Measurements from ENCODE around the gene ALK.

Gene ALK

GRCh38 chr2:29920130-29920577, 1.2 kb downstream of the ALK start:
- DNase-seq = peak in 1 of 2 donors; percentile 30
- peak overlapping the region; percentile 32 to 44 for H3K4me3 ChIP-seq
- H3K27me3 ChIP-seq = peaks cover 0 to 84% of the 10 kb centered on the region in 2 donors
- intact Hi-C loops (cut with DNase I; ENCODE audit: low total_unique reads) = no loop called here
- peaks cover 0 to 27% (median 19%) of the 10 kb centered on the region in 4 donors for H3K4me1 ChIP-seq
- no peaks in the 10 kb centered on the region for H3K36me3 ChIP-seq
- no peak overlapping the region for H3K27ac ChIP-seq
- H3K9me3 ChIP-seq = no peaks in the 10 kb centered on the region
- TF ChIP-seq CTCF (IDR thresholded peaks at IDR 0.05) = no peak

- Histone ChIP-seq H3K9me3 (no peaks in the 10 kb centered on the region), H3K27me3 (peaks cover 0 to 78% of the 10 kb centered on the region in 2 donors)
- no peak for DNase-seq
Observed at GRCh38 chr2:29918941-29919340, 2.4 kb downstream of the ALK start.

GRCh38 chr2:29917781-29918180, 3.6 kb downstream of the ALK start:
- intact Hi-C loops (cut with DNase I; ENCODE audit: low total_unique reads) = no loop called here
- Histone ChIP-seq H3K36me3 (no peaks in the 10 kb centered on the region), H3K9me3 (no peaks in the 10 kb centered on the region), H3K4me1 (peaks cover 0 to 27% (median 19%) of the 10 kb centered on the region in 4 donors), H3K27me3 (peaks cover 0 to 67% of the 10 kb centered on the region in 2 donors), H3K27ac (no peak overlapping the region), H3K4me3 (no peak overlapping the region)
- no peak for TF ChIP-seq CTCF (IDR thresholded peaks at IDR 0.05)
- no peak for DNase-seq

More at GRCh38 chr2:29918941-29919340, 2.4 kb downstream of the ALK start:
- intact Hi-C loops (cut with DNase I; ENCODE audit: low total_unique reads) = no loop called here
- peaks cover 0 to 27% (median 19%) of the 10 kb centered on the region in 4 donors for H3K4me1 ChIP-seq
- no peak overlapping the region for H3K4me3 ChIP-seq
- no peak overlapping the region for H3K27ac ChIP-seq
- no peak for TF ChIP-seq CTCF (IDR thresholded peaks at IDR 0.05)
- no peaks in the 10 kb centered on the region for H3K36me3 ChIP-seq

GRCh38 chr2:29916571-29916970, 4.8 kb downstream of the ALK start:
- Histone ChIP-seq H3K36me3 (no peaks in the 10 kb centered on the region), H3K9me3 (no peaks in the 10 kb centered on the region), H3K4me1 (peaks cover 0 to 20% (median 16%) of the 10 kb centered on the region in 4 donors), H3K4me3 (no peak overlapping the region), H3K27me3 (peaks cover 0 to 54% of the 10 kb centered on the region in 2 donors), H3K27ac (no peak overlapping the region)
- intact Hi-C loops (cut with DNase I; ENCODE audit: low total_unique reads) = no loop called here
- no peak for TF ChIP-seq CTCF (IDR thresholded peaks at IDR 0.05)
- no peak for DNase-seq

GRCh38 chr2:29910960-29911359, 10.4 kb downstream of the ALK start:
- Histone ChIP-seq H3K4me3 (no peak overlapping the region), H3K27ac (no peak overlapping the region), H3K9me3 (no peaks in the 10 kb centered on the region), H3K36me3 (no peaks in the 10 kb centered on the region), H3K27me3 (peaks cover 0 to 3% of the 10 kb centered on the region in 2 donors), H3K4me1 (no peaks in the 10 kb centered on the region)
- TF ChIP-seq CTCF (IDR thresholded peaks at IDR 0.05) = no peak
- intact Hi-C loops (cut with DNase I; ENCODE audit: low total_unique reads) = no loop called here
- DNase-seq = no peak

GRCh38 chr2:29910465-29910864, 10.9 kb downstream of the ALK start:
- TF ChIP-seq CTCF (IDR thresholded peaks at IDR 0.05) = no peak
- no peaks in the 10 kb centered on the region for H3K4me1 ChIP-seq
- H3K27ac ChIP-seq = no peak overlapping the region
- no peak for DNase-seq
- H3K9me3 ChIP-seq = no peaks in the 10 kb centered on the region
- H3K4me3 ChIP-seq = no peak overlapping the region
- no peaks in the 10 kb centered on the region for H3K27me3 ChIP-seq
- intact Hi-C loops (cut with DNase I; ENCODE audit: low total_unique reads) = no loop called here
- no peaks in the 10 kb centered on the region for H3K36me3 ChIP-seq

Measured in tibial artery (tissue), 4 donors.